HL-60 (cell line): ENCODE data around the gene MX2.

ENCODE experiments used
- GABPA ChIP-seq: IDR thresholded peaks from 2 replicates; pipeline ENCODE4 v1.6.1; 2012; ENCODE audit warnings: low read depth
- POLR2AphosphoS5 ChIP-seq: IDR thresholded peaks from 2 replicates; pipeline ENCODE4 v1.6.1; 2012; ENCODE audit warnings: low read depth
- TF ChIP-seq, protein P1 (sequence below): IDR thresholded peaks from one replicate; pipeline ENCODE4 v1.5.1; 2011; ENCODE audit warnings: low read length, control low read depth, inconsistent platforms; ENCODE audit not compliant: insufficient read depth
- TF ChIP-seq, protein P2 (sequence below): IDR thresholded peaks from 2 replicates; pipeline ENCODE4 v1.6.1; 2012; ENCODE audit warnings: low read depth; ENCODE audit not compliant: insufficient replicate concordance

- TF ChIP-seq, protein P1, sequence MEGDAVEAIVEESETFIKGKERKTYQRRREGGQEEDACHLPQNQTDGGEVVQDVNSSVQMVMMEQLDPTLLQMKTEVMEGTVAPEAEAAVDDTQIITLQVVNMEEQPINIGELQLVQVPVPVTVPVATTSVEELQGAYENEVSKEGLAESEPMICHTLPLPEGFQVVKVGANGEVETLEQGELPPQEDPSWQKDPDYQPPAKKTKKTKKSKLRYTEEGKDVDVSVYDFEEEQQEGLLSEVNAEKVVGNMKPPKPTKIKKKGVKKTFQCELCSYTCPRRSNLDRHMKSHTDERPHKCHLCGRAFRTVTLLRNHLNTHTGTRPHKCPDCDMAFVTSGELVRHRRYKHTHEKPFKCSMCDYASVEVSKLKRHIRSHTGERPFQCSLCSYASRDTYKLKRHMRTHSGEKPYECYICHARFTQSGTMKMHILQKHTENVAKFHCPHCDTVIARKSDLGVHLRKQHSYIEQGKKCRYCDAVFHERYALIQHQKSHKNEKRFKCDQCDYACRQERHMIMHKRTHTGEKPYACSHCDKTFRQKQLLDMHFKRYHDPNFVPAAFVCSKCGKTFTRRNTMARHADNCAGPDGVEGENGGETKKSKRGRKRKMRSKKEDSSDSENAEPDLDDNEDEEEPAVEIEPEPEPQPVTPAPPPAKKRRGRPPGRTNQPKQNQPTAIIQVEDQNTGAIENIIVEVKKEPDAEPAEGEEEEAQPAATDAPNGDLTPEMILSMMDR = no peak
- TF ChIP-seq, protein P2, sequence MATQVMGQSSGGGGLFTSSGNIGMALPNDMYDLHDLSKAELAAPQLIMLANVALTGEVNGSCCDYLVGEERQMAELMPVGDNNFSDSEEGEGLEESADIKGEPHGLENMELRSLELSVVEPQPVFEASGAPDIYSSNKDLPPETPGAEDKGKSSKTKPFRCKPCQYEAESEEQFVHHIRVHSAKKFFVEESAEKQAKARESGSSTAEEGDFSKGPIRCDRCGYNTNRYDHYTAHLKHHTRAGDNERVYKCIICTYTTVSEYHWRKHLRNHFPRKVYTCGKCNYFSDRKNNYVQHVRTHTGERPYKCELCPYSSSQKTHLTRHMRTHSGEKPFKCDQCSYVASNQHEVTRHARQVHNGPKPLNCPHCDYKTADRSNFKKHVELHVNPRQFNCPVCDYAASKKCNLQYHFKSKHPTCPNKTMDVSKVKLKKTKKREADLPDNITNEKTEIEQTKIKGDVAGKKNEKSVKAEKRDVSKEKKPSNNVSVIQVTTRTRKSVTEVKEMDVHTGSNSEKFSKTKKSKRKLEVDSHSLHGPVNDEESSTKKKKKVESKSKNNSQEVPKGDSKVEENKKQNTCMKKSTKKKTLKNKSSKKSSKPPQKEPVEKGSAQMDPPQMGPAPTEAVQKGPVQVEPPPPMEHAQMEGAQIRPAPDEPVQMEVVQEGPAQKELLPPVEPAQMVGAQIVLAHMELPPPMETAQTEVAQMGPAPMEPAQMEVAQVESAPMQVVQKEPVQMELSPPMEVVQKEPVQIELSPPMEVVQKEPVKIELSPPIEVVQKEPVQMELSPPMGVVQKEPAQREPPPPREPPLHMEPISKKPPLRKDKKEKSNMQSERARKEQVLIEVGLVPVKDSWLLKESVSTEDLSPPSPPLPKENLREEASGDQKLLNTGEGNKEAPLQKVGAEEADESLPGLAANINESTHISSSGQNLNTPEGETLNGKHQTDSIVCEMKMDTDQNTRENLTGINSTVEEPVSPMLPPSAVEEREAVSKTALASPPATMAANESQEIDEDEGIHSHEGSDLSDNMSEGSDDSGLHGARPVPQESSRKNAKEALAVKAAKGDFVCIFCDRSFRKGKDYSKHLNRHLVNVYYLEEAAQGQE = no peak
- TF ChIP-seq GABPA = no peak
- TF ChIP-seq POLR2AphosphoS5 = no peak
These were observed 44.4 kb upstream of the MX2 start for GRCh38 chr21:41317458-41317857.
